HG03460 (cell line): Measurements from ENCODE around the gene SIMC1.

ENCODE experiments used
- ATAC-seq: cut with Tn5 transposase; IDR thresholded peaks from one replicate; pipeline ENCODE4 v1.9.1; 2021; ENCODE audit not compliant: unreplicated experiment

SIMC1 gene

DNA sequence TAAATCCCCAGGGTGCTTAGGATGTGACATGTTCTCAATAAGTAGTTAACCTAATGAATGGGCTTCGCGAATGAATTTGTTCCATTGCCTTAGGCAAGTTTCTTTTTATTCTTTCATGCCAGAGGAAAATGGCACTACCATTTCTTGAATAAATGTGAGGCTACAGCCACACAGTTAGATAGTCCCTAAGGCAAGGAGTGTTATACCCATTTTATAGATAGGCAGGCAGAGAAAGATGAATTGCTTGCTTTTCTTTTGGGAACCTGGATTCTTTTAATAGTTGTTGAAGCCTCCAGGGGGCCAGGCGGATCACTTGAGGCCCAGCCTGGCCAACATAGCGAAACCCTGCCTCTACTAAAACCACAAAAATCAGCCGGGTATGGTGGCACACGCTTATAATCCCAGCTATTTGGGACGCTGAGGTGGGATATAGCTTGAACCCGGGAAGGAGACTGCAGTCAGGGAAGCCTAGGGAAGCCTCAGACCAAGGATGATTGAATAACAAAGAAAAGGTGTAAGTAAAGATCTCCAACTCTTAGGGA lies 149.2 kb downstream of the SIMC1 start:
- ATAC-seq: no peak

GRCh38 chr5:176388003-176388443 lies 149.8 kb downstream of the SIMC1 start:
- ATAC-seq: no peak

- peak; percentile 88 for ATAC-seq
These were observed 150.4 kb downstream of the SIMC1 start, which contains the start of the genes HIGD2A and NOP16 for GRCh38 chr5:176388444-176389134. HIGD2A (plus strand) TSS chr5:176388751; CDS start chr5:176388820, 69 bp downstream. NOP16 (minus strand) TSS chr5:176388598; CDS start chr5:176388539, 59 bp downstream.

GRCh38 chr5:176389135-176390123 lies 151.2 kb downstream of the SIMC1 start:
- peak; percentile 27 for ATAC-seq

DNA sequence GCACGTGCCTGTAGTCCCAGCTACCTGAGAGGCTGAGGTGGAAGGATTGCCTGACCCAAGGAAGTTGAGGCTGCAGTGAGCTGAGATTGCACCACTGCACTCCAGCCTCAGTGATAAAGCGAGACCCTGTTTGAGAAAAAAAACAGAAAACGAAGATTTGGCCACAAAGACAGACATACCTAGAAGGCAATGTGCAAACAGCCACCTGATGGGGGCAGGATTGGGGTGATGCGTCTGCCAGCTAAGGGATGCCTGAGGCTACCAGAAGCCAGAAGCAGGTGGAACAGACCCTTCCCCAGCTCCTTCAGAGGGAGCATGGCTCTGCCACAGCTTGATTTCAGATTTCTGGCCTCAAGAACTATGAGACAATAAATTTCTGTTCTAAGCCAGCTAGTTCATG lies 153.3 kb downstream of the SIMC1 start:
- ATAC-seq: no peak

GRCh38 chr5:176391999-176392398 lies 153.8 kb downstream of the SIMC1 start:
- no peak for ATAC-seq

DNA sequence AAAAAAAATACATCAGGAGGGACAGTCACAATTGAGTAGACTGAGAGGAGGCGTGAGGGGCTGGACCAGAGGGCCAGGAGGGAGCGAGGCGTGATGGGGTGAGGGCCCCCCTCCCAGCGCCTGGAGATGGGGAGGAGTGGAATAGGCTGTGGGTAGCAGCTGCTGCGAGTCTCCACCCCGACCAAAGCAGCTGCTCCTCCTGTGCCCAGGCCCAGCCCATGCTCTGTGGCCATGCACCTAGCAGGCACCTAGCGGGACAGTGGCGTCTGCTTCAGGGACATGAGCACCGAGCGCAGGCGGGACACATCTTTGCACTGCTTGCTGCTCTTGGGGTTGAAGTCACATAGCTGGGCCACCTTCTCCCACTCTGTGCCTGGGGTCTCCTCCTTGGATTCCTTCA lies 154.3 kb downstream of the SIMC1 start:
- ATAC-seq: no peak

DNA sequence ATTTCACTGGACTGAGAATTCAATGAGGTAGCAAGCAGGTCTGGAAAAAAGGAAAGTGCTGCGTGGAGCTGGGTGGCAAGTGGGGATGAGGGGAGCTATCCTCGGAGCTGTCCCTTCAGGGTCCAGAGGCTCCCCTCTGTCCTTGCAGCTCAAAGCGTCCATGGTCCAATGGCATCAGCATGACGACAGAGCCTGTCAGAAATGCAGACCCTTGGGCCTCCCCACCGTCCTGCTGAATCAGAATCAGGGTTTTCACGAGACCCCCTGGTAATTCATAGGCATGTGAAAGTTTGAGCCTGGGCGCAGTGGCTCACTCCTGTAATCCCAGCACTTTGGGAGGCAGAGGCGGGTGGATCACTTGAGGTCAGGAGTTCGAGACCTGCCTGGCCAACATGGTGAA lies 155.9 kb downstream of the SIMC1 start:
- no peak for ATAC-seq

GRCh38 chr5:176394881-176395675 lies 156.9 kb downstream of the SIMC1 start:
- ATAC-seq: no peak
